HEK293 (cell line): ENCODE results near the gene SARM1.

Experiments used
- AEBP2 ChIP-seq: fragments of 450-650 bp; formaldehyde crosslinking; IDR thresholded peaks from 2 replicates; pipeline ENCODE4 v1.5.1; 2016; ENCODE audit warnings: missing biosample characterization, missing genetic modification characterization, borderline replicate concordance
- GFI1B ChIP-seq: fragments of 450-650 bp; formaldehyde crosslinking; IDR thresholded peaks from 2 replicates; pipeline ENCODE4 v1.5.1; 2016; ENCODE audit warnings: missing biosample characterization, missing genetic modification characterization
- HOXC10 ChIP-seq: sonication (generic); formaldehyde crosslinking; IDR thresholded peaks from 2 replicates; pipeline ENCODE4 v1.8.1; 2023; ENCODE audit warnings: mild to moderate bottlenecking, missing genetic modification reagents
- HOXD13 ChIP-seq: sonication (generic); formaldehyde crosslinking; IDR thresholded peaks from 2 replicates; pipeline ENCODE4 v1.8.0; 2022; ENCODE audit warnings: missing genetic modification reagents, borderline replicate concordance
- KLF7 ChIP-seq: fragments of 450-650 bp; formaldehyde crosslinking; IDR thresholded peaks from 2 replicates; pipeline ENCODE4 v1.5.1; 2016; ENCODE audit warnings: missing biosample characterization, missing genetic modification characterization, borderline replicate concordance
- PATZ1 ChIP-seq: fragments of 450-650 bp; formaldehyde crosslinking; IDR thresholded peaks from 2 replicates; pipeline ENCODE4 v1.5.1; 2016; ENCODE audit warnings: missing biosample characterization, missing genetic modification characterization
- ZBTB11 ChIP-seq: fragments of 450-650 bp; formaldehyde crosslinking; conservative IDR thresholded peaks from 2 replicates; pipeline ENCODE4 v1.5.1; 2016; ENCODE audit warnings: low read depth, missing biosample characterization, missing genetic modification characterization
- ZIC2 ChIP-seq: fragments of 450-650 bp; formaldehyde crosslinking; IDR thresholded peaks from 2 replicates; pipeline ENCODE4 v1.5.1; 2016; ENCODE audit warnings: missing biosample characterization, missing genetic modification characterization
- ZNF148 ChIP-seq: fragments of 450-650 bp; formaldehyde crosslinking; IDR thresholded peaks from 2 replicates; pipeline ENCODE4 v1.5.0; 2017; ENCODE audit warnings: missing biosample characterization, missing genetic modification characterization, borderline replicate concordance
- ZNF274 ChIP-seq, 2 experiments: fragments of 200-500 bp in 1 of 2; fragments of 450-650 bp in 1 of 2; sonication (Bioruptor generic) in 1 of 2; formaldehyde crosslinking in 1 of 2; IDR thresholded peaks; 2 replicates each; pipeline versions ENCODE4 v1.5.1 to v1.6.1; 2014 to 2016; ENCODE audit warnings: borderline replicate concordance in 1 of 2, inconsistent platforms in 1 of 2, low read length in 1 of 2, missing biosample characterization in 1 of 2, missing genetic modification characterization in 1 of 2
- ZNF449 ChIP-seq: fragments of 450-650 bp; formaldehyde crosslinking; IDR thresholded peaks from 2 replicates; pipeline ENCODE4 v1.5.1; 2017; ENCODE audit warnings: missing biosample characterization, mild to moderate bottlenecking, missing genetic modification characterization, moderate library complexity
- ZNF473 ChIP-seq: fragments of 450-650 bp; formaldehyde crosslinking; IDR thresholded peaks from 2 replicates; pipeline ENCODE4 v1.5.1; 2017; ENCODE audit warnings: missing biosample characterization, missing genetic modification characterization
- ZNF530 ChIP-seq: fragments of 450-650 bp; formaldehyde crosslinking; IDR thresholded peaks from 2 replicates; pipeline ENCODE4 v1.5.1; 2016; ENCODE audit warnings: low read depth, missing biosample characterization, missing genetic modification characterization
- ZNF548 ChIP-seq: fragments of 450-650 bp; formaldehyde crosslinking; IDR thresholded peaks from 2 replicates; pipeline ENCODE4 v1.5.1; 2016; ENCODE audit warnings: missing biosample characterization, missing genetic modification characterization
- ZNF560 ChIP-seq: fragments of 450-650 bp; formaldehyde crosslinking; IDR thresholded peaks from 2 replicates; pipeline ENCODE4 v1.5.1; 2017; ENCODE audit warnings: missing biosample characterization, missing genetic modification characterization, borderline replicate concordance
- ZNF585B ChIP-seq: fragments of 450-650 bp; formaldehyde crosslinking; IDR thresholded peaks from 2 replicates; pipeline ENCODE4 v1.5.1; 2016; ENCODE audit warnings: missing biosample characterization, missing genetic modification characterization
- ZNF654 ChIP-seq: fragments of 450-650 bp; formaldehyde crosslinking; IDR thresholded peaks from 2 replicates; pipeline ENCODE4 v1.5.1; 2016; ENCODE audit warnings: low read depth, missing biosample characterization, missing genetic modification characterization
- ZNF660 ChIP-seq: fragments of 450-650 bp; IDR thresholded peaks from 2 replicates; pipeline ENCODE4 v1.5.1; 2018; ENCODE audit warnings: missing biosample characterization, mild to moderate bottlenecking, missing genetic modification characterization
- ZNF704 ChIP-seq: fragments of 450-650 bp; formaldehyde crosslinking; IDR thresholded peaks from 2 replicates; pipeline ENCODE4 v1.5.1; 2016; ENCODE audit warnings: missing biosample characterization, missing genetic modification characterization
- ZNF707 ChIP-seq: fragments of 450-650 bp; formaldehyde crosslinking; IDR thresholded peaks from 2 replicates; pipeline ENCODE4 v1.5.1; 2016; ENCODE audit warnings: missing biosample characterization, missing genetic modification characterization
- ZNF776 ChIP-seq: fragments of 450-650 bp; formaldehyde crosslinking; IDR thresholded peaks from 2 replicates; pipeline ENCODE4 v1.5.0; 2017; ENCODE audit warnings: missing biosample characterization, missing genetic modification characterization, borderline replicate concordance
- ZNF830 ChIP-seq: fragments of 450-650 bp; IDR thresholded peaks from 2 replicates; pipeline ENCODE4 v1.5.0; 2018; ENCODE audit warnings: missing biosample characterization, missing genetic modification characterization, low read depth, mild to moderate bottlenecking, moderate library complexity
- ZSCAN18 ChIP-seq: fragments of 450-650 bp; formaldehyde crosslinking; IDR thresholded peaks from 2 replicates; pipeline ENCODE4 v1.5.1; 2016; ENCODE audit warnings: missing biosample characterization, missing genetic modification characterization
- ZSCAN23 ChIP-seq: fragments of 450-650 bp; formaldehyde crosslinking; IDR thresholded peaks from 2 replicates; pipeline ENCODE4 v1.5.1; 2016; ENCODE audit warnings: missing biosample characterization, missing genetic modification characterization

Gene SARM1

GRCh38 chr17:28357061-28357900, 14.2 kb upstream of the SARM1 start, which contains the start of gene POLDIP2 (continued):
- TF ChIP-seq ZSCAN23 (tag by site-specific recombination) (no peak), ZIC2 (tag by site-specific recombination) (no peak), ZNF776 (no peak), ZNF473 (no peak), ZNF530 (tag by site-specific recombination) (no peak), ZNF148 (tag by site-specific recombination) (no peak), GFI1B (tag by site-specific recombination) (no peak), HOXC10 (CRISPR knock-in tag) (no peak), ZNF704 (peak; percentile 68; the same call in 1 of the 2 replicates), ZNF660 (peak; percentile 91), PATZ1 (tag by site-specific recombination) (no peak), AEBP2 (no peak), HOXD13 (CRISPR knock-in tag) (no peak), ZNF654 (tag by site-specific recombination) (no peak), ZNF548 (no peak), ZSCAN18 (no peak), ZNF274 (IDR thresholded peaks at IDR 0.05; ENCODE audit: low read length) (no peak), ZNF274 (tag by site-specific recombination; IDR thresholded peaks at IDR 0.05; ENCODE audit: borderline replicate concordance) (no peak), KLF7 (peak; percentile 75; the same call in 1 of the 2 replicates), ZNF707 (no peak), ZBTB11 (tag by site-specific recombination) (peak; percentile 99), ZNF449 (tag by site-specific recombination) (peak; percentile 62; the same call in 1 of the 2 replicates), ZNF560 (tag by site-specific recombination) (no peak), ZNF830 (tag by site-specific recombination) (no peak), ZNF585B (no peak)
